HepG2 (cell line): ENCODE data around the gene POGLUT2. TPM values are rescaled to one million over a fixed set of nuclear protein-coding genes. Genes with fewer than 3 reads are reported as not detected.

ENCODE experiments used
- BRD4 ChIP-seq: sonication (generic); formaldehyde crosslinking; IDR thresholded peaks from 2 replicates; pipeline ENCODE4 v1.4.0; 2020; ENCODE audit warnings: missing genetic modification reagents
- GPBP1L1 ChIP-seq: sonication (generic); formaldehyde crosslinking; IDR thresholded peaks from 2 replicates; pipeline ENCODE4 v1.5.0; 2020; ENCODE audit warnings: mild to moderate bottlenecking, missing genetic modification reagents
- HMGXB4 ChIP-seq, 2 experiments: sonication (generic) in 1 of 2; formaldehyde crosslinking in 1 of 2; IDR thresholded peaks; 2 replicates each; pipeline versions ENCODE4 v1.4.0 to v1.6.1; 2018 to 2020; ENCODE audit warnings: missing genetic modification reagents in 2 of 2, borderline replicate concordance in 1 of 2, low read depth in 1 of 2, mild to moderate bottlenecking in 1 of 2, missing biosample characterization in 1 of 2
- KLF15 ChIP-seq: sonication (generic); formaldehyde crosslinking; IDR thresholded peaks from 2 replicates; pipeline ENCODE4 v1.8.1; 2023; ENCODE audit warnings: borderline replicate concordance, mild to moderate bottlenecking, inconsistent platforms, missing genetic modification reagents, mixed read lengths
- LCORL ChIP-seq, 2 experiments: fragments of 450-650 bp in 1 of 2; sonication (generic) in 1 of 2; formaldehyde crosslinking in 1 of 2; IDR thresholded peaks; 2 replicates each; pipeline versions ENCODE4 v1.5.0 to v1.6.1; 2017 to 2020; ENCODE audit warnings: antibody characterized with exemption in 1 of 2, missing genetic modification reagents in 1 of 2
- MED13 ChIP-seq: sonication (generic); formaldehyde crosslinking; IDR thresholded peaks from 2 replicates; pipeline ENCODE4 v1.5.0; 2020; ENCODE audit warnings: missing genetic modification reagents
- NONO ChIP-seq, 2 experiments: fragments of 450-650 bp in 1 of 2; sonication (generic) in 1 of 2; formaldehyde crosslinking in 1 of 2; IDR thresholded peaks in 1 of 2; conservative IDR thresholded peaks in 1 of 2; 2 replicates each; pipeline versions ENCODE4 v1.6.1 to v1.8.0; 2017 to 2022; ENCODE audit warnings: mild to moderate bottlenecking in 1 of 2, missing genetic modification reagents in 1 of 2, moderate library complexity in 1 of 2
- NRL ChIP-seq: sonication (generic); formaldehyde crosslinking; IDR thresholded peaks from 2 replicates; pipeline ENCODE4 v1.5.0; 2020; ENCODE audit warnings: missing genetic modification reagents, mild to moderate bottlenecking, moderate library complexity, borderline replicate concordance
- SIN3A ChIP-seq: IDR thresholded peaks from 2 replicates; pipeline ENCODE4 v1.6.1; 2011; ENCODE audit warnings: low read depth, mild to moderate bottlenecking, control low read depth, low read length, borderline replicate concordance
- SIX4 ChIP-seq: sonication (generic); formaldehyde crosslinking; IDR thresholded peaks from 2 replicates; pipeline ENCODE4 v1.4.0; 2020; ENCODE audit warnings: missing genetic modification reagents
- USF2 ChIP-seq, 2 experiments: sonication (generic) in 1 of 2; formaldehyde crosslinking in 1 of 2; IDR thresholded peaks; 2 replicates each; pipeline versions ENCODE4 v1.5.1 to v1.6.1; 2011 to 2020; ENCODE audit warnings: borderline replicate concordance in 1 of 2, low read depth in 1 of 2, low read length in 1 of 2, mild to moderate bottlenecking in 1 of 2, missing genetic modification reagents in 1 of 2, moderate library complexity in 1 of 2
- ZNF24 ChIP-seq: fragments of 450-650 bp; IDR thresholded peaks from 2 replicates; pipeline ENCODE4 v1.6.1; 2017; ENCODE audit warnings: antibody characterized with exemption, mild to moderate bottlenecking
- ZNF337 ChIP-seq: sonication (generic); formaldehyde crosslinking; IDR thresholded peaks from 2 replicates; pipeline ENCODE4 v1.5.1; 2020; ENCODE audit warnings: missing genetic modification reagents, low read depth, mild to moderate bottlenecking, borderline replicate concordance
- ZNF614 ChIP-seq: IDR thresholded peaks from 2 replicates; pipeline ENCODE4 v1.6.1; 2018; ENCODE audit warnings: missing biosample characterization, missing genetic modification reagents, inconsistent platforms, borderline replicate concordance
- ZNF724P ChIP-seq: sonication (generic); formaldehyde crosslinking; IDR thresholded peaks from 2 replicates; pipeline ENCODE4 v1.8.0; 2022; ENCODE audit warnings: missing genetic modification reagents, borderline replicate concordance
- polyA plus RNA-seq, 8 experiments: library from polyadenylated mRNA; depleted of rRNA in 3 of 8; stranded (reverse) in 7 of 8; unstranded in 1 of 8; fragments of >200 nt; fragmentation: Illumina TruSeq in 4 of 8; extraction: Trizol in 4 of 8; gene quantifications; 2 replicates each; pipeline versions ENCODE4 v1.2.1 to v1.2.3, GENCODE V29; 2011 to 2016; ENCODE audit warnings: low read depth in 4 of 8, missing spikeins in 1 of 8, mixed read lengths in 1 of 8; ENCODE audit not compliant: insufficient read depth in 1 of 8
- total RNA-seq, 5 experiments: library from RNA; depleted of rRNA; stranded (reverse); fragments of >200 nt; fragmentation: Illumina TruSeq; extraction: Trizol; gene quantifications; 2 replicates each; pipeline ENCODE4 v1.2.3, GENCODE V29; 2016; ENCODE audit warnings: low read depth in 1 of 5
- TF ChIP-seq, protein P1 (sequence below): sonication (generic); formaldehyde crosslinking; IDR thresholded peaks from 2 replicates; pipeline ENCODE4 v1.4.0; 2020; ENCODE audit warnings: mild to moderate bottlenecking, missing genetic modification reagents
- TF ChIP-seq, protein P2 (sequence below): sonication (generic); formaldehyde crosslinking; IDR thresholded peaks from 2 replicates; pipeline ENCODE4 v1.5.0; 2020; ENCODE audit warnings: mild to moderate bottlenecking, missing genetic modification reagents, borderline replicate concordance

Gene POGLUT2
- total and polyA plus RNA-seq, 2 of the 13 experiments (the other 11 are each of a cell fraction or from before 2014, with no cell fraction given), result 18.0 to 26.1 TPM

GRCh38 chr13:102798581-102799425 lies at the start of gene POGLUT2, which contains the start of gene BIVM (continued):
- TF ChIP-seq HMGXB4 (CRISPR knock-in tag; IDR thresholded peaks at IDR 0.05; ENCODE audit: borderline replicate concordance in 1 of 2, low read depth in 1 of 2), result peak; percentile 62 to 79; a peak in 3 of 4 replicates
- no peak for TF ChIP-seq MED13 (CRISPR knock-in tag)
- TF ChIP-seq BRD4 (CRISPR knock-in tag), result no peak
- TF ChIP-seq SIX4 (CRISPR knock-in tag), result peak; percentile 98
- 0 out of 2 replicates have a peak, but pooled peaks have one; percentile 14 for TF ChIP-seq ZNF337 (CRISPR knock-in tag)
- no peak for TF ChIP-seq NONO (IDR thresholded peaks at IDR 0.05)
- TF ChIP-seq NONO (CRISPR knock-in tag; conservative IDR thresholded peaks at IDR 0.05), result peak; percentile 69
- TF ChIP-seq USF2 (IDR thresholded peaks at IDR 0.05; ENCODE audit: low read depth, low read length), result no peak; the same call in 1 of the 2 replicates
- TF ChIP-seq USF2 (CRISPR knock-in tag; IDR thresholded peaks at IDR 0.05; ENCODE audit: borderline replicate concordance), result peak; percentile 73; the same call in 1 of the 2 replicates
- TF ChIP-seq, protein P1, sequence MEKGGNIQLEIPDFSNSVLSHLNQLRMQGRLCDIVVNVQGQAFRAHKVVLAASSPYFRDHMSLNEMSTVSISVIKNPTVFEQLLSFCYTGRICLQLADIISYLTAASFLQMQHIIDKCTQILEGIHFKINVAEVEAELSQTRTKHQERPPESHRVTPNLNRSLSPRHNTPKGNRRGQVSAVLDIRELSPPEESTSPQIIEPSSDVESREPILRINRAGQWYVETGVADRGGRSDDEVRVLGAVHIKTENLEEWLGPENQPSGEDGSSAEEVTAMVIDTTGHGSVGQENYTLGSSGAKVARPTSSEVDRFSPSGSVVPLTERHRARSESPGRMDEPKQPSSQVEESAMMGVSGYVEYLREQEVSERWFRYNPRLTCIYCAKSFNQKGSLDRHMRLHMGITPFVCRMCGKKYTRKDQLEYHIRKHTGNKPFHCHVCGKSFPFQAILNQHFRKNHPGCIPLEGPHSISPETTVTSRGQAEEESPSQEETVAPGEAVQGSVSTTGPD (CRISPR knock-in tag), result no peak
- TF ChIP-seq KLF15, result no peak
- peak; percentile 57; the same call in 1 of the 2 replicates for TF ChIP-seq SIN3A
- TF ChIP-seq NRL (CRISPR knock-in tag), result peak; percentile 72
- TF ChIP-seq, protein P2, sequence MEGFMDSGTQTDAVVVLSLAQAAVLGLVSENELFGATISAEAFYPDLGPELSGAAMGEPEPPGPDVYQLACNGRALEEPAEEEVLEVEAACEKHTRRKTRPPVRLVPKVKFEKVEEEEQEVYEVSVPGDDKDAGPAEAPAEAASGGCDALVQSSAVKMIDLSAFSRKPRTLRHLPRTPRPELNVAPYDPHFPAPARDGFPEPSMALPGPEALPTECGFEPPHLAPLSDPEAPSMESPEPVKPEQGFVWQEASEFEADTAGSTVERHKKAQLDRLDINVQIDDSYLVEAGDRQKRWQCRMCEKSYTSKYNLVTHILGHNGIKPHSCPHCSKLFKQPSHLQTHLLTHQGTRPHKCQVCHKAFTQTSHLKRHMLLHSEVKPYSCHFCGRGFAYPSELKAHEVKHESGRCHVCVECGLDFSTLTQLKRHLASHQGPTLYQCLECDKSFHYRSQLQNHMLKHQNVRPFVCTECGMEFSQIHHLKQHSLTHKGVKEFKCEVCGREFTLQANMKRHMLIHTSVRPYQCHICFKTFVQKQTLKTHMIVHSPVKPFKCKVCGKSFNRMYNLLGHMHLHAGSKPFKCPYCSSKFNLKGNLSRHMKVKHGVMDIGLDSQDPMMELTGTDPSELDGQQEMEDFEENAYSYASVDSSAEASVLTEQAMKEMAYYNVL (CRISPR knock-in tag), result 0 out of 2 replicates have a peak, but pooled peaks have one; percentile 6
- TF ChIP-seq ZNF24, result no peak
- no peak for TF ChIP-seq GPBP1L1
- peak; percentile 26; the same call in 1 of the 2 replicates for TF ChIP-seq ZNF724P (CRISPR knock-in tag)
- TF ChIP-seq ZNF614, result peak; percentile 13; the same call in 1 of the 2 replicates
- no peak for TF ChIP-seq LCORL (IDR thresholded peaks at IDR 0.05)
- TF ChIP-seq LCORL (CRISPR knock-in tag; IDR thresholded peaks at IDR 0.05), result no peak
